GM19467 (cell line): Measurements from ENCODE around the gene AUTS2.

Experiments
- ATAC-seq: cut with Tn5 transposase; IDR thresholded peaks from one replicate; pipeline ENCODE4 v1.9.1; 2021; ENCODE audit warnings: mild to moderate bottlenecking, moderate library complexity; ENCODE audit not compliant: unreplicated experiment

The AUTS2 gene

DNA sequence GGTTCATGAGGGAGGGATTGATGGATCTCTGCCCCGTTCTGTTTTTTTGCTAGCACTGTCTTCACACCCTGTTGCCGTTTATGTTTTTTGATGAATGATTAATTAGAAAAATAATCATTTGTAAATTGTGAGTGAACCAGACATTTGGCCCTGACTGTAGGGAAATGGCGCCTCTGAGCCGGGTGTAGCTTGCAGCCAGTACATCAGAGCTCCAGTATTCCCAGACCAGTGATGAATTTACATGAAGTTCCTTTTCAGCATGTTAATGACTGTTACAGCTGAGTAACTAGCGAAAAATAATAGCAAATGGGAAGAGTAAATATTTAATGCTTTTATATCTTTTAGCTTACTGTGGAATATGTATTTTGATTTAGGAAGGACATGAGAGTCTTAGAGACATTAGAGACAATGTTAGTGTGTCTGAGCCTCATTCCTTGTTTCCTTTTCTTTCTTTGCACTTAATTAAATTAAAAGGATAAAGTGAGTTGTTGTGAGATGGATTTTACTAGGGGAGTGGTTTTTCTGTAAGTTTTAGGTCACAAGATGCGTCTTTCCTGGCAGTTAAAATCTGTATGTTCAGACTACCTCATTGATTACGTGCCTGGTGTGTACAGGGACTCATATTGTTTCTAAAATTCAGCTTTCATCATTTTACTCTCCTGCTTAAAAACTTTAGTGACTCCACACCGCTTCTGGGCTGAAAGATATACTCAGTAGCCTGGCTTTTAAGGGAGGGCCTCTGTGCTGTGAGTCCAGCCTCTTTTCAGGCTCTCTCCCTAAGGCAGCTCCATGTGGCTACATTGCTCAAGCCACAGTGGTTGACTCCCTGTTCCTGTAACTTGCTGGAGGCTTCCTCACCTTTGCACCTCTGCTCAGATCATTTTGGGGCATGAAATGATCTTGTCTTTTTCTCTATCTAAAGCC, 86.4 kb downstream of the AUTS2 start:
- no peak for ATAC-seq

DNA sequence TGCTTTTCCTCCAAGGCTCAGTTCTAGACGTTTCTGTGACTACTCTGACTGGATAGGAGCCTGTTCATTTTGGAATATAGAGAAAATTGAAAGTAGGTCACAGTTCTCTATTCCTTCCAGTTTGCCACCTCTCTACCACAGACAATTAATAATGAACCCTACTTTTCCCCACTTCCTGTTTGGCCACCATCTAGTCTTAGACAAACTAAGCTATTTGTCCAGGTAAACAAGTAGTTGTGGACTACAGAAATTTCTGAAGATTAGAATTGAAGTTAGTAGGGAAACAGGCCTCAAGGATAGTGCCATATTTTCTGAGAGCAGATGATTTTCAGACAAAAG, 87.0 kb downstream of the AUTS2 start:
- ATAC-seq = no peak

DNA sequence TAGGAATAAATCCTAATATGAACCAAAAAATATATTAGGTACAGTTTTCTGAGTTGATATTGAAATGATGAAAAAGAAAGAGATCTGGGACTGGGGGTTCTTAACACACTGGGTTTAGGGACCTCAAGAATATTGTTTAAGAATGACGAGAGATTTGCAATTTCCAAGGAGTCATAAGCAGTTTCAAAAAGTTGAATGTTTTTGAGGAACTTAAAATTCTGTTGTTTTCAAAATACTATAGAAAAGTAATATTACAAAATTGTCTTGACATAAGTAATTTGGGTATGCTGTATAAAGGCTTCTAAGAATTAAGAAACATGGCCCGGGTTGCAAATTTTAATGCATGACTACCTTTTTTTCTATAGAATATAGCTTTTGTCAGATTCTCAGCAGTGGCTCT, 88.1 kb downstream of the AUTS2 start:
- ATAC-seq = no peak

DNA sequence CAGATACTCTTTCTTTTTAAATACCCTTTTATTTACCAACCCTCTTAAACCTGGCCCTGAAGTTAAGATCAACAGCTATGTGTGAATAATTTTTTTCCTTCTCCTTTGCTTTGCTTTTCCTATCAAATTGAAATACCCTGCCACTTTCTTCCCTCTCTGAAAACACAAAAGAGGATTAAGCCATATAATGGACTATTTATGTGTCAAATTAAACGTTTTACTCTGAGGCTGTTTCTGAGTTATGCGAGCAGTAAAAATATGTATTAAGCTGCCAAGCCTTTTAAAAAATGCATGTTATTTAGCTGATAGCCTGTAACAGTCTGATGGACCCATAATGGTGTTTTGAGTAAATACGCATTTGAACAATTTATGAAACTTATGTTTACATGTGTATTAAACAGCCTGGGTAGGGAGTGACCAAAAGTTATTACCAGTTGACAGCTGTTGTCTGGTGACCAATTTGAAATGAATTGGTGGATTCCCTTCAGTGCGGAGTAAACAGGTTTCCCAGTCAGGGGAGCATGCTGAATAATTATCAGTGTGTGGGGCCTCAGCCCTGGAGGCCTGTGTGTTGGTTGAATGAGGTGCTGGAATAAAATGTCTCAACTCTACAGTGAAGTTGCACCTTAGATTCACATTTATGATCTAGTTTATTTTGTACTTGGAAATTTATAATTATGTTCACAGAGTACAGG, 89.6 kb downstream of the AUTS2 start:
- ATAC-seq = no peak

DNA sequence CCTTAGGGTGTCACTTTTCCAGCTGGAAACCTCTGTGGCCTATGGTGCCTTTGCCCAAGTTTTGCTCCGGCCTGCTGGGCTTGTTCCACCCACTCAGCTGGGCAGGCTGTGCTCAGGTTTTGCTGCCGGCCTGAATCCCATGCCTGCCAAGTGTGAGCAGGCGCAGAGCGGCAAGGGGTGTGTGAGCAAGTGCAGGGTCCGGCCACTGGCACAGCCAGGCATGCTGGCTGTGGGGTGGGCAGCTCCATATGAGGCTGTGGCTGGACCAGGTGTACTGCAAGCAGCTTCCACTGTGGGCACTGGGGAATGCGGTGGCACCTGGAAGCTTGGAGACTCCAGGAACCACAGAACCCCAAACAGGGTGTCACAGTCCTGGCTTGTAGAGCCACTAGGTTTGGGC, 92.1 kb downstream of the AUTS2 start:
- ATAC-seq = no peak

DNA sequence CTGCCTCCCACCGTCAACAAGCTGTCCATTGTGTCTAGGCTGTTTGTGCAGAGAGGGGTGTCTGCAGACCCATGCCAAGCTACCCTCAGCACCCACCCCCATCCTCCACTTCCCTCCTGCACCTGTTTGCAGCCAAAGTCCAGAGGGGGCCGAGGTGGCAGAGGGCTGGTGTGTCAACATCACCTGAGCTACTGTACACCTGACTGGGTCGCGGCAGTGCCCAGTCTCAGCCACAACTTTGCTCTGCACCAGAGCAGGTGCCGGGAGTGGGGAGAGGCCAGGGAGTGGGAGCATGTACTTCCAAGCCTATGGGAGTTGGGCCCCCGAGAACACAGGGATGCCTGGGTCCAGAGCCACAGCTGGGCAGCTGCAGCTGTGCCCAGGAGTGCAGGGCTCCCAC, 93.1 kb downstream of the AUTS2 start:
- no peak for ATAC-seq

DNA sequence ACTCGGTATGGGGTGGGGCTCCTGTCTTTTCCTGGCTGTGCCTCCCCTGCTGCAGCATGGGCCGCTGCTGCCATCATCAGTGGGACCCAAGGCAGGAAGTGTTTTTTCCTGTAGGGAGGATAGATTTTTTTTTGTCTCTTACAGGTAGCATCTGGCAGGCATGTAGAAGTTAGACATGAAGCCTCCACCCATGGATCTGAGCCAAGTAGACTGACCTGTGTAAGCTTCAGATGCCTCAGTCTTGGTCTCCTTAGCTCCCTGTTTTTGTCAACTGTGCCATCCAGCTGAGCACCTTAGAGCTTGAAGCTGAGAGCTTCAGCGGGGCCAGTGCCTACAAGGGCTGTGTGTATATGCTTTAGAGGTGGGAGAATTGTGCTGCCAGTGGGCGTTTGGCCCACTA, 93.5 kb downstream of the AUTS2 start:
- no peak for ATAC-seq

DNA sequence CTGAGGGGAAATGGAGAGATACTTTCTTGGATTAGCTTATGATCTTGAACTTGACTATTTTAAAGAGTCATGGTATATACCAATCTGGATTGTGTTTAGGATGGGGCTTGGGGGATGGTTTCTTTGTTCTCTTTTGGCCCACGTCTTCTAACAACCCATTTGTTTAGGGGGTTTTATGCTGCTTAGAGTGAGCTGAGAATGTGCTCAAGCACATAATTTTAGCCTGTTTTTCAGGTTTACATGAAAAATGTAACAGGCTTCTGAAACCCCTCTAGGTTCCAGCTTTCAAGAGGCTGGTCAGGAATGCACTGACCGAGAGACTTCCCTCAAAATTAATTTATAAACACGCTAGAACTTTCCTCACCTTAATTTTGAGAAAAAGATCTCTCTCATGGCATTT, 94.3 kb downstream of the AUTS2 start:
- ATAC-seq = no peak

DNA sequence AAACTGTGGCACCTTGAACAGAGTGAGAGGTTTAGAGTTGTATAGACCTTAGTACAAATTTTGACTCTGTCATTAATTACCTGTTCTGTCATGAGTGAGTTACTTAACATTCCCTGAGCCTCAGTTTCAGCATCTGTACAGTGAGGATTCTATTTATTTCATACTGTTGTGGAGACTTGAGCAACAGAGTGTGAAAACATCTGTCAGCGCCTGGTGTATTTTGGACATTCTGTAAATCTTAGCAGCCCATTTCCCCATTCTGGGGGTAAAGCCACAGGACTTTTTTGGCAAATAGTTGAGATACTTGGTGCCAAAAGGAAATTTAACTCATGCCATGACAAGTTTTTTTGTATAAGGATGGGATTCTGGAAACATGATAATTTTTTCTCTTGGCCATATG, 94.8 kb downstream of the AUTS2 start:
- no peak for ATAC-seq

DNA sequence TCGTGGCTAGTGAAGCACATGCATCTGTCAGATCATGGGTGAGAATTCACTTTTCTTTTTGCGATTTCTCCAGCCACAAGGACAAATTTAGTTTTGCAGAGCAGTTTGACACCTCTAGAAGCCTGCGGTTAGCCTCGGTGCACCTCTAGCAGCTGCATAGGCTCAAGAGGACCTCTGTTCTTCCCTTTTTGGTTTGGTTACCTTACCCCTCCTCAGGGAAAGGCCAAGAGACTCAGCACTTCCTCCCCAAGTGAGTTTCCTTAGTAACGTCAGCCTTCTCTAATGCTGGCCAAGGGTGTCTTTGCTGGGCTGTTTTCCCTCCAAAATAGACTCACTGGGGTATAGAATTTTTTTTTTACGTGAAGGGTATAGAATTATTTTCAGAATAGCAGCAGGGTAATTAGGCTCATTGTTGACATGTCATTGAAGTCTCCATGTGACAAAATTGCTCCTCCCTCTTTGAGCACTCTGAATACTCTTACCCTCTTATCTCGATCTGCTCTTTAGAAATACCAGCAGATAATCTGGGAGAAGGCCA, 97.8 kb downstream of the AUTS2 start:
- peak; percentile 91 for ATAC-seq

DNA sequence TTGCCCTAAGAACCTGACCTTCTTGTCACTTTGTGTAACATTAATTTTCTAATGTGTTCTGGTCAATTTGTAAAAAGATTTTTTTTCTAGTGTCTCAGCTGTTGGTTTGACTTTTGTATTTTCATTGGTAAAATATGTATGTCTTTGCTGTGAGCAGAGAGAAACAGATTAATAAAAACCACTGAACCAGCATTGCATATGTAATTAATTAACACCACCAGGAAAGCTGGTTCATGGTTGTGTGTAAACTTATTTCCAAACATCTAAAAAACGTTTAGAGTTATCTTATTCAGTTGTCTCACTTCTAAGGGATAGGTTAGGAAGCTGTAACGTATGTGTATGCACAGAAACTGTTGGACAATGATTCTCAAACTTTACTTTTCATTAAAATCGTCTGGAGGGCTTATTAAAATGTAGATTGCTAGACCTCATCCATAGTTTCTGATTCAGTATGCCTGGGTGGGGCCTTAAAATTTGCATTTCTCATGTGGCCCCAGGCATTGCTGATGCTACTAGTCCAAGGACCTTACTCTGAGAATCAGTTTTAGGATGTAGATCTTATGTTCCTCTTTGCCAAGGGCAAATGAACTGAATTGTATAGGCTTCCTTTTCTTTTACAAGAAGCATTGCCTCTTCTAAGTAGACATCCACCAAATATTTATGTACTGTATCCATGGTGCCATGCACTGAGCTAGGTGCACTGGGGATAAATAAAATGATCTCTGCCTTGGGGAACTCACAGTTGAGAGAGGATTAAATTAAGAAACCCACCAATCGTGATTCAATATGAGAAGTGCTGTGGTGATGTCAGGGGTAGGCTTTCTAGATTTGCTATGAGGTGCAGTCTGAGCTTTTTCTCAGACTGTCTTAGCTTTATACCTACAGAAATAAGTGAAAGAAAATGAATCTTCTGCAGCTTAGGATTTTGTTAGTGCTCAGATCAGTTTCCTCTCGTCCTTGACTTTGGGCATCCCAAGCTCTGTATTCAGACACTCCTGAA, 98.7 kb downstream of the AUTS2 start:
- no peak for ATAC-seq

DNA sequence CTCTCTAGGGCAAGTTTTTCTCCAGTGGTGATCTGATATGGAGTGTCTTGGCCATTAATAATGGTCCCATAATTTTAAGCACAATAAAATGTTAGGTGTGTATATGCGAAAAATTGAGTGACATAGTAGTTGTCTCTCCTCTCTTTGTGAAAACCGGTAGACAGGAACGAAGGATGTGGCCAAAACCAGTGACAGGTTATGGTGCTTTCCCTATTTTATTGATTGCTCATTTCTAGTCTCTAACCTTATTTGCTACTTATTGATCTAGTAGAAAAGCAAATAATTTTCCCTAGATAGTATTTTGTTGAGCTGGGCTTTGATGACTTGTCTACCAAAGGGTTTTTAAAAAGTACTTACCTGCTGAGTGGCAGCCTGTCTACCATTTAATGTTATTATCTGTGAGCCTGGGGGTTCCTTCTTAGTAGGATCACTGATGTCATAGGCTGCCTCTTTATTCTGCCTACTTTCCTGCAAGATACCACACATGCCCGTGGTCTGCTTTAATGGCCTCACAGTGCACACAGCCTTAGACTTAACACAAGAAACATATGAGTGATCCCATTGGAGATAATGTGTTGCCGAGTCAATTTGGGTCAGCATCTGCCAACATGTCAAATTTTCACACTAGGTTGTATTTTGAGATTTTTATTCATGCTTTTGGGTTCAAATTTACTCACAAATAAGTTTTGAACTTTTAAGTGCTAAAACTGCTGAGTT, 100.0 kb downstream of the AUTS2 start:
- ATAC-seq = no peak

DNA sequence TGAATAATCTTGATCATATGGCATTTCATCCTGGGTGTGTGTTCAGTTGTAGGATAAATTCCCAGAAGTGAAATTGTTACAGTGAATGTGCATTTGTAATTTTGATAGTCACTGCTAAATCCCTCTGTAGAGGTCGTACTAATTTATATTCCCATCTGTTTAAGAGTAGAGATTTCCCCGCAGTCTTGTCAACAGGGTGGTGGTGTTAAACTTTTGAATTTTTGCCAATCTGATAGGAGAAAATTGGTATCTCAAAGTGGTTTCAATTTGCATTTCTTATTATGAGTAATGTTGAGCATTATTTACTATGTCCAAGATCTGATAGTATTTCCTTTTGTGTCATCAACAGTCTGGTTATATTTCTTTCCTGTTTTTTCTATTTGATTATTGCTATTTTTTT, 101.7 kb downstream of the AUTS2 start:
- no peak for ATAC-seq

DNA sequence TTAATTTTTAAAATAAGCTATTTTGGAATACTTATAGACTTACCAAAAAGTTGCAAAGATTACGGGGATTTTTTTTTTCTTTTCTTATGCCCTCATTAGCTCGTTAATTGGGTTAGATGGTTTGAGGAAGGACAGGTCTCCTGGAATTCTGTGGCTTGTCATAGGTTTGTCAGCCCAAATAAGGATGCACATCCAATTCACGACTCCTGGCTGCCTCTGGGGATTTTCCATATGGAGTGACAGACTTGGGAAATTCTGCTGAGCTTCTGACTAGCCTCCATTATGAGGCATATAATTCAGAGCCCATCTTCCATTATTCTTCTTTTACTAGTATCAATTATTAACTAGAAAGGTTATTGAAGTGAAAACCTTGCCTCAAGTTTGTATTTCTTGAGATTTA, 102.1 kb downstream of the AUTS2 start:
- no peak for ATAC-seq

DNA sequence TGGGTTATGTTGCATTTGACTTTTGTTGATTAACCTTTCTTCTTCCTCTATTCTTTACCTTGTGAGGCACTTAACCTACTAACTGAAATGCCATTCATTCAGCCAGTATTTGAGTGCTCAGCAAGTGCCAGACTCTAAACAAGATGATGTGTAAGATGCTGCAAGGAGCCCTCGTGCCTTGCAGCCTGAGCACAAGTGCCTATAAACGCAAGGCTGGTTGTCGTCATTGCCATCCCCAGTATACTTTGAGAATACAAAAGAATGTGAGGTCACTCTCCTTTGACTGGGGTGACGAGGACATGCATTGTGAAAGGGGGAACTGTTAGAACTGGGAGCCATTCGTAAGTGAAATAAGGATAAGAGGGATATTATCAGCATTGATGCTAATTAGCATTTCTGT, 103.0 kb downstream of the AUTS2 start:
- no peak for ATAC-seq

DNA sequence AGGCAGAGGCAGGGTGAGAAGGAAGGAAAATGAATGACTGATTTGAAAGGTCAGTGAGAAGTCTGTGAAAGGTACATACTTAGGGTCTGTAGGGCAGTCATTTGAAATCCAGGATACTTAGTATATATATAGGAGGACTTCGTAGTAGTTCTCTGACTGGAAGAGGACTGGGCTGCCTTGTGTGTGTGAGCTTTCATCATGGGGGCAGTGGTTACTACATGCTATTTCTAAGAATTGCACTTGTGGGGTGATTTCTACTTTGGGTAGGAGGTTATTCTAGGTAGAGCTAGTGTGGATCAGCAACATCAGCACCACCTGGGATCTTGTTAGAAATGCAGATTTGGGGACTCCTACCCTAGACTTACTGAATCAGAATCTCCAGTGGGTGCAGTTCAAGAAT, 104.1 kb downstream of the AUTS2 start:
- ATAC-seq = no peak

DNA sequence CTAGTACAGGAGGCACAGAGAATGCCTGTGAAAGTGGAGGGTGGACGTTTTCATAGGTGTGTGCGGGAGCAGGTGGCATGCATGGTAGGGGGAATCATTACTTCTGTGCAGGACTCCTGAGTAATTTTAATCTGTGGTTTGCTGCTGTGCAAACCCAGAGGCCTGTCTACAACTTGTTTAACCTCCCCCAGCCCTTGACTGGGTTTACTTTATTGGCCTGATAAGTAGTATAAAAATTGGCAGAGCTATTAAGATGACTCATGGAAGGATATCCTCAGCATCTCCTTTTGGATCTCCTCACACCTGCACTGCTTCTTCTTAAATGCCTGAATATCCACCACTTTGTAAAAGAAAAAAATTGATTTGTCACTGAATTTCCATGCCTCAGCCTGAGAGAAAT, 104.8 kb downstream of the AUTS2 start:
- no peak for ATAC-seq

DNA sequence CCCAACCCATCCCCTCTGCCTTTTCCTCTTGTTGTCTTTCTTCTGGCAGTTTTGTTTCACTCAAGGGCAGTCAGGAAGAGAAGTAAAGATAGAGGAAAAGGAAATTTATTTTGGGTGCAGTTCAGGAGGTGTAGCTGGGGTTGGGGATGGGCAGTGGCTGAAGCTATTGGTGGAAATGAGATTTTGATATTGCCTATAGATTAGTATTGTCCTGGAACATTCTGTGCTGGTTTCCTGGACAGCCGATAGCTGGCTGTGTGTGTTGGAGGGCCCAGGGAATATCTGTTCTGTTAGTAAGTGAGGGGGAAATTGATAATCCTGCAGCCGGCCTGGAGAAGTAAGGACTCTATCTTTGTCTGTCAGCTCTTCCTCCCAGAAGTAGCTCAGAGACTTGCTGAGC, 107.8 kb downstream of the AUTS2 start:
- ATAC-seq = no peak

DNA sequence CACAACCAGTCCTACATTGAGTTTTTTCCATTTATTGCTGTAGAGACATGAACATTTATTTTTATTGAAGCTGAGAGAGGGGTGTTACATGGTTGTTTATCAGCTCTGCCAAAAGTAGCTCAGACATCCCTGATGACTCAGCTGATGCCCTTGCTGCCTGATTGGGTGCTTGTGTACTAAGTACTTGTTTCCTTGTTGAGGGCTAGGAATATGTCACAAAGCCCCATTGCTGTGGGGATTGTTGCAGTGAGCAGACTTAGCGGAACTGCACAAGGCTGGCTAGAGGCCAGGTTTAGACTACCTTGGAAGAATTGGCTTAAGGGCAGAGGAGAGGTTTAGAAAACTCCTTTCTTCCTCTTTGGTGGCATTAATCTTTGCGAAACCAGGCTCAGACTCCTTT, 110.6 kb downstream of the AUTS2 start:
- ATAC-seq = no peak

DNA sequence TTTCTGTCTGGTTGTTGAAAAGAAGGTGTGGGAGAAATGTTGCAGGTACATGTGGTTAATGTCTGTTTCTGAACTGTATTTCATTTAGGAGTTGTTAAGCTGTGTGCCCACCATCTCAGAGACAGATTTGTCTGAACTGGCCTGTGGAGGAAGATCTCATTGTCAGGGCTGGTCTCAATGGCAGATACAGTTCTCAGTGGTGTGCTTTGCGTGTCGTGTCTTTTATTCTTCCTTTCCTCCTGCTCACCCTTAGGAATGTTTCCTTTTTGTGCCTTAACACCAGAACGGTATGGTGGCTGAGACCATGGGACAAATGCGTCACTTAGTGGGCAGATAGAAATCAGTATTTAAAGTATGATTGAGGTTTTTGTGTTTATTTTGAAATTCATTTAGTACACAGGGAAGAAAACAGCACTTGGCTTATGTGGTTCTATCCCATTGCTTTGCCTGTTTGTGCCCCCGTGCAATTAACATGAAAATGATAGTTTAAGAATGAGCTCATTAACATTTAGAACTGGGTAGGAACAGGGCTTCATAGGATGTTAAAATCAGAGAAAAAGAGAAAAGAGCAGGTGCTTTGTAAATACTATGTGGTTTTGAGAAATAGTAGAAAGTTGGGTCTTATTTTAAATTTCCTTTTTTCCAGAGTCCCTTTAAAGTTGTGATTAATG, 112.6 kb downstream of the AUTS2 start:
- no peak for ATAC-seq
